Transverse colon (tissue), 3 donors: ENCODE measurements around the gene CSRP3.

Experiments used
- CTCF ChIP-seq, 5 experiments: fragments of 200-600 bp in 3 of 5; fragments of 450-650 bp in 2 of 5; sonication (generic) in 3 of 5; IDR thresholded peaks; 1 replicate in 2 of 5; 2 replicates in 3 of 5; pipeline ENCODE4 v1.5.1; 2016 to 2017; ENCODE audit warnings: antibody characterized with exemption in 5 of 5, inconsistent platforms in 3 of 5, mild to moderate bottlenecking in 2 of 5, moderate library complexity in 1 of 5
- EP300 ChIP-seq: sonication (generic); formaldehyde crosslinking; IDR thresholded peaks from one replicate; pipeline ENCODE4 v1.6.1; 2017; ENCODE audit warnings: antibody characterized with exemption, low read depth
- POLR2A ChIP-seq: fragments of 450-650 bp; IDR thresholded peaks from one replicate; pipeline ENCODE4 v1.6.1; 2016; ENCODE audit warnings: antibody characterized with exemption, mild to moderate bottlenecking, moderate library complexity

DNA sequence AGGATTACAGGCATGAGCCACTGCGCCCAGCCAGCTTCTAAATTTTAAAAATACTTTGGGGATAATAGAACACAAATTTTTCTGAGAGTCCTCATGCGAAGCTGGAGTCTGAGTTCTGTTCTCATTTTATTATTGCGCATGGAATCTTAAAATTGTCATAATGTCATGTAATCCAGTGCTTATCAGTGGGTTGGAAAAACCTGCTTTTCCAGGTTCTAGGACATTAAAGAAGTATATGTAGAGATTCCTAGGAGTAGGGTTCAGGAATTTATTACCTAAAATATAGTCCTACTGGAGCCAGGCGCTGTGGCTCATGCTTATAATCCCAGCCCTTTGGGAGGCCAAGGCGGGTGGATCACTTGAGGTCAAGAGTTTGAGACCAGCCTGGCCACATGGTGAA is 43.6 kb upstream of the CSRP3 start:
- TF ChIP-seq EP300, result no peak
- no peak for TF ChIP-seq POLR2A
- no peak for TF ChIP-seq CTCF (IDR thresholded peaks at IDR 0.05)
